ENCODE data around the gene MYL12A. TPM values are rescaled to one million over a fixed set of nuclear protein-coding genes. Genes with fewer than 3 reads are reported as not detected.

Gene MYL12A
- total and polyA plus RNA-seq, 2 of the 13 experiments (the other 11 are each of a cell fraction or from before 2014, with no cell fraction given), result 261 to 277 TPM

- TF ChIP-seq RBFOX2 (IDR thresholded peaks at IDR 0.05; ENCODE audit: low read depth, low read length) (no peak), NR3C1 (CRISPR knock-in tag; IDR thresholded peaks at IDR 0.05) (no peak), MED13 (CRISPR knock-in tag; IDR thresholded peaks at IDR 0.05) (no peak; the same call in 1 of the 2 replicates), BRCA1 (CRISPR knock-in tag; IDR thresholded peaks at IDR 0.05) (no peak), ZNF724P (CRISPR knock-in tag; IDR thresholded peaks at IDR 0.05; ENCODE audit: borderline replicate concordance) (no peak), GMEB1 (CRISPR knock-in tag; IDR thresholded peaks at IDR 0.05; ENCODE audit: borderline replicate concordance) (no peak), ZBTB39 (CRISPR knock-in tag; IDR thresholded peaks at IDR 0.05) (no peak), MAFG (CRISPR knock-in tag; IDR thresholded peaks at IDR 0.05) (no peak), GABPB1 (CRISPR knock-in tag; IDR thresholded peaks at IDR 0.05) (peak; percentile 60), MIER2 (CRISPR knock-in tag; IDR thresholded peaks at IDR 0.05) (no peak), HCFC1 (IDR thresholded peaks at IDR 0.05; ENCODE audit: low read depth, low read length) (no peak), ZBTB33 (CRISPR knock-in tag; IDR thresholded peaks at IDR 0.05) (0 out of 2 replicates have a peak, but pooled peaks have one; percentile 46), SMAD3 (CRISPR knock-in tag; IDR thresholded peaks at IDR 0.05) (peak; percentile 74; the same call in 1 of the 2 replicates), ZNF136 (CRISPR knock-in tag; IDR thresholded peaks at IDR 0.05; ENCODE audit: low read depth) (peak; percentile 63; the same call in 1 of the 2 replicates), CREB3 (CRISPR knock-in tag; IDR thresholded peaks at IDR 0.05) (no peak), SCMH1 (CRISPR knock-in tag; IDR thresholded peaks at IDR 0.05; ENCODE audit: borderline replicate concordance) (no peak), ARID4A (CRISPR knock-in tag; IDR thresholded peaks at IDR 0.05; ENCODE audit: borderline replicate concordance) (peak; percentile 71; the same call in 1 of the 2 replicates), ZNF292 (CRISPR knock-in tag; IDR thresholded peaks at IDR 0.05; ENCODE audit: borderline replicate concordance, low read depth) (no peak)
Observed at GRCh38 chr18:3245853-3246634, 1.6 kb upstream of the MYL12A start (continued).
